Endothelial cell of umbilical vein (primary cell): ENCODE data around the gene KRT12. TPM values are rescaled to one million over a fixed set of nuclear protein-coding genes. Genes with fewer than 3 reads are reported as not detected.

Experiments
- BruUV-seq: library from RNA; stranded (reverse); fragments of 400-500 nt; replicated peaks from 2 replicates; lab custom pipeline; 2021; lab: Mats Ljungman, UMichigan
- CTCF ChIA-PET: fragments of 300-600, 350-600 bp; sonication (Branson Sonifier 250); formaldehyde crosslinking; loops from one replicate; lab custom pipeline; 2021; ENCODE audit warnings: antibody characterized with exemption, inconsistent platforms; lab: Charles Lee
- POLR2A ChIA-PET: fragments of 300-600, 350-600 bp; sonication (Branson Sonifier 250); formaldehyde crosslinking; loops from one replicate; lab custom pipeline; 2021; ENCODE audit warnings: antibody characterized with exemption, inconsistent platforms; lab: Charles Lee
- DNase-seq: peaks from one replicate; pipeline ENCODE4 v3.0.0-alpha.2; 2011; ENCODE audit warnings: low read depth, low spot score
- FAIRE-seq: peaks from 2 replicates; lab custom pipeline; 2011; peaks lifted over from hg19 to GRCh38; lab: Jason Lieb, UNC
- H2AFZ ChIP-seq: 2 replicates; pipeline ENCODE4 v1.6.0; 2012; ENCODE audit warnings: low read depth, low read length, control low read depth, inconsistent platforms
- H3K27ac ChIP-seq: 2 replicates; pipeline ENCODE4 v1.5.1; 2011; ENCODE audit warnings: low read depth, mild to moderate bottlenecking, control low read depth, low read length, moderate library complexity; ENCODE audit not compliant: insufficient read depth
- H3K27me3 ChIP-seq, 2 experiments: 2 replicates each; pipeline versions ENCODE4 v1.6.0 to v1.6.1; 2011; ENCODE audit warnings: low read length in 2 of 2, mixed read lengths in 1 of 2; ENCODE audit not compliant: control insufficient read depth in 2 of 2, insufficient read depth in 2 of 2
- H3K36me3 ChIP-seq, 2 experiments: 2 replicates in 1 of 2; 3 replicates in 1 of 2; pipeline ENCODE4 v1.5.1; 2011; ENCODE audit warnings: low read length in 2 of 2, mild to moderate bottlenecking in 1 of 2, moderate library complexity in 1 of 2; ENCODE audit not compliant: control insufficient read depth in 2 of 2, insufficient read depth in 2 of 2; ENCODE audit errors: extremely low read depth in 1 of 2
- H3K4me1 ChIP-seq: 3 replicates; pipeline ENCODE4 v1.5.1; 2011; ENCODE audit warnings: mild to moderate bottlenecking, low read length; ENCODE audit not compliant: control insufficient read depth, insufficient read depth; ENCODE audit errors: extremely low read depth
- H3K4me2 ChIP-seq: 2 replicates; pipeline ENCODE4 v1.6.1; 2011; ENCODE audit warnings: low read length, control low read depth, mixed read lengths; ENCODE audit not compliant: insufficient read depth
- H3K4me3 ChIP-seq, 3 experiments: fragments of 200-600 bp in 1 of 3; sonication (generic), shearing (Covaris generic) in 1 of 3; replicated peaks in 1 of 3; 2 replicates each; pipeline ENCODE4 v1.5.1; 2011 to 2016; ENCODE audit warnings: control low read depth in 3 of 3, low read length in 3 of 3, mild to moderate bottlenecking in 2 of 3, inconsistent platforms in 1 of 3, low read depth in 1 of 3, moderate library complexity in 1 of 3; ENCODE audit not compliant: insufficient read depth in 1 of 3
- H3K79me2 ChIP-seq: 2 replicates; pipeline ENCODE4 v1.6.0; 2012; ENCODE audit warnings: low read length, inconsistent platforms; ENCODE audit not compliant: control insufficient read depth, insufficient read depth
- H3K9ac ChIP-seq: replicated peaks from 2 replicates; pipeline ENCODE3; 2011; ENCODE audit warnings: low read length, control low read depth; ENCODE audit not compliant: insufficient read depth; ENCODE audit errors: extremely low read depth
- H3K9me1 ChIP-seq: replicated peaks from 3 replicates; pipeline ENCODE4 v1.6.0; 2011; ENCODE audit warnings: mild to moderate bottlenecking, low read length; ENCODE audit not compliant: control insufficient read depth, insufficient read depth; ENCODE audit errors: extremely low read depth
- H3K9me3 ChIP-seq: replicated peaks from 2 replicates; pipeline ENCODE4 v1.5.1; 2012; ENCODE audit warnings: low read length, inconsistent platforms; ENCODE audit not compliant: control insufficient read depth, insufficient read depth
- H4K20me1 ChIP-seq: replicated peaks from 2 replicates; pipeline ENCODE3; 2011; ENCODE audit warnings: mild to moderate bottlenecking, low read length; ENCODE audit not compliant: control insufficient read depth, insufficient read depth; ENCODE audit errors: extremely low read depth
- EZH2 ChIP-seq: IDR thresholded peaks from 2 replicates; pipeline ENCODE4 v1.6.1; 2012; ENCODE audit warnings: borderline replicate concordance, low read depth, mild to moderate bottlenecking, moderate library complexity, low read length, inconsistent platforms; ENCODE audit not compliant: severe bottlenecking
- FOS ChIP-seq: IDR thresholded peaks from 2 replicates; pipeline ENCODE4 v1.6.1; 2011; ENCODE audit warnings: mild to moderate bottlenecking, low read length, moderate library complexity, borderline replicate concordance; ENCODE audit not compliant: insufficient read depth
- JUN ChIP-seq: IDR thresholded peaks from 2 replicates; pipeline ENCODE4 v1.6.1; 2011; ENCODE audit warnings: borderline replicate concordance, low read depth; ENCODE audit not compliant: insufficient read length, insufficient read depth
- POLR2AphosphoS5 ChIP-seq: IDR thresholded peaks from 2 replicates; pipeline ENCODE4 v1.6.1; 2012; ENCODE audit warnings: low read depth, mild to moderate bottlenecking, control low read depth, low read length, moderate library complexity; ENCODE audit not compliant: insufficient read depth
- dilution Hi-C: fragments of 300-500 bp; cut with MboI; formaldehyde crosslinking; loops from one replicate; pipeline ENCODE4 v1.15.0; 2019; ENCODE audit warnings: low sequenced_read_pairs; ENCODE audit not compliant: extremely low pct_ligation_motif_present
- intact Hi-C: fragments of 100-400 bp; cut with micrococcal nuclease; formaldehyde crosslinking; loops from one replicate; pipeline ENCODE4 v1.10.0; 2022
- polyA plus RNA-seq, 4 experiments: library from polyadenylated mRNA; depleted of rRNA in 3 of 4; stranded (reverse) in 3 of 4; unstranded in 1 of 4; fragments of >200 nt; gene quantifications; 2 replicates each; pipeline versions ENCODE4 v1.2.1 to v1.2.3, GENCODE V29; 2011 to 2012; ENCODE audit warnings: missing spikeins in 1 of 4
- total RNA-seq: library from RNA; stranded (reverse); gene quantifications from 2 replicates; pipeline ENCODE4 v1.2.3, GENCODE V29; 2021
- TF ChIP-seq, protein P1 (sequence below): IDR thresholded peaks from 2 replicates; pipeline ENCODE4 v1.6.1; 2011; ENCODE audit not compliant: insufficient read depth, insufficient read length

KRT12 gene
- total and polyA plus RNA-seq, 2 donors (not counting 3 experiments of a cell fraction or from before 2014, with no cell fraction given), result not detected

DNA sequence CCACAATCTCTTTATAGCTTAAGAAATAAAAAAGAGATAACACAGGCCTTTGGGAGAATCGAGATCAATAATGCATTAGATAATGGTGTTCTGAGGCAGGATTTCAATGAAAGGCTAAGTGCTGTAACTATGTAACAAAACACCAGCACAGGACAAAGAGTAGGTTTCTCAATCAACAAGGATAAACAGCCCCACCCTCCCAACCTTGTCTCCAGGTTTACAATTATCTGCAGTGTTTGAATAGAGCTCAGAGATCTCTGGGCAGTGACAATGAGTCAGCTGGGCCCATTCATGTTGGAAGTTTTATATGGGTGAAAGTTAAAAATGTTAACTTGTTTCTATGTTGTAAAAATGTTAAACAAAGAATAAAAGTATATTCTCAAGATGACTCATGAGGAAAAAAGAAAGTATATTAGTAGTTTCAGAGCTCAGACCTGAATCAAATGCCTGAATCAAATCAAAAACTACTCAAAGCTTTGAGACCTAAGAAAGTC lies 35.0 kb upstream of the KRT12 start:
- Histone ChIP-seq H3K4me3 (no peak overlapping the region), H3K79me2 (no peaks in the 10 kb centered on the region), H3K27ac (no peak overlapping the region), H3K9me3 (no peaks in the 10 kb centered on the region), H3K4me1 (no peaks in the 10 kb centered on the region), H3K9me1 (no peaks in the 10 kb centered on the region), H4K20me1 (no peaks in the 10 kb centered on the region), H3K27me3 (peaks cover 0 to 4% of the 10 kb centered on the region in 2 experiments), H3K36me3 (no peaks in the 10 kb centered on the region), H3K4me2 (no peak overlapping the region), H2AFZ (no peak overlapping the region), H3K9ac (no peak overlapping the region)
- FAIRE-seq (no peak), DNase-seq (no peak)
- TF ChIP-seq EZH2 (no peak), POLR2AphosphoS5 (no peak)
- ChIA-PET POLR2A (no interaction called here), CTCF (interaction anchor here (0.9 to 4.0 kb wide), 3 partner anchors 39 to 647 kb away, joined by 4 to 20 read pairs (median 5); no protein-coding TSS in a partner anchor)
- BruUV-seq, result no TSS peak
- intact Hi-C loops, result no loop called here
- dilution Hi-C loops, result no loop called here

DNA sequence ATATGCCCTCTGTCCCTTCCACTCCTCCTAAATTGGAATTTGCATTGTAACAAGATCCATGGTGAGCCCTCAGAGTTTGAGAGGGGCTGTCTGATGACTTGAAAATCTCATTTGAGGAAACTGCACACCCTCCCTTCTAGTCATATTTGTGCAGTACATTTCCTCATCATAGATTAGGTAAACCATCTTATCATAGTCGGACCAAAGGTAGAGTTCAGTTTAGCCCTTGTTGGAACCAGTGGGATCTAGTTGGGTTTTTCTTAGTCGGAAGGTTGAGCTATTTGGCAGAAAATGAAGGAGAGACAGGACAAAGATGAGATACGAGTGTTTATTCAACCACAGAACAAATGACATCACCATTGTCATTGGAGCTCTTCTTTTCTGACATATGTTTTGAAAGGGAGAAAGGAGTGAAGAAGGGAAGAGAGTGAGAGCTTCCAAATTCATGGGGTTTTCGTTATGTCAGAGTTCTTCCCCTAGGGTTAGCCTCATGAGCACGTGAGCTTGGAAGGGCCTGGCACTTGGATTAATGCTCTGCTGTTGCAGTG lies 33.9 kb upstream of the KRT12 start:
- H3K9ac ChIP-seq, result no peak overlapping the region
- no peak overlapping the region for H3K4me2 ChIP-seq
- no peak overlapping the region for H2AFZ ChIP-seq
- H3K27ac ChIP-seq, result no peak overlapping the region
- no peaks in the 10 kb centered on the region for H3K9me3 ChIP-seq
- intact Hi-C loops, result no loop called here
- DNase-seq (no peak), FAIRE-seq (no peak)
- no peaks in the 10 kb centered on the region for H3K79me2 ChIP-seq
- BruUV-seq, result no TSS peak
- peaks cover 0 to 2% of the 10 kb centered on the region in 2 experiments for H3K27me3 ChIP-seq
- H3K4me1 ChIP-seq, result no peaks in the 10 kb centered on the region
- no peak overlapping the region for H3K4me3 ChIP-seq
- TF ChIP-seq JUN (no peak), FOS (no peak), EZH2 (no peak), POLR2AphosphoS5 (no peak)
- TF ChIP-seq, protein P1, sequence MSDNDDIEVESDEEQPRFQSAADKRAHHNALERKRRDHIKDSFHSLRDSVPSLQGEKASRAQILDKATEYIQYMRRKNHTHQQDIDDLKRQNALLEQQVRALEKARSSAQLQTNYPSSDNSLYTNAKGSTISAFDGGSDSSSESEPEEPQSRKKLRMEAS, result no peak
- CTCF ChIA-PET, result interaction anchor here (1.4 to 4.0 kb wide), 2 partner anchors 422 to 648 kb away, joined by 5 to 20 read pairs; no protein-coding TSS in a partner anchor
- no peaks in the 10 kb centered on the region for H3K36me3 ChIP-seq
- POLR2A ChIA-PET, result no interaction called here
- dilution Hi-C loops, result no loop called here
- H3K9me1 ChIP-seq, result no peaks in the 10 kb centered on the region
- no peaks in the 10 kb centered on the region for H4K20me1 ChIP-seq
